Measurements from ENCODE around the gene GATB.

Gene GATB

GRCh38 chr4:151692443-151692782 lies 68.4 kb downstream of the GATB start:
- DNase-seq: no peak

GRCh38 chr4:151691639-151692442 lies 69.0 kb downstream of the GATB start:
- no peak for DNase-seq

- no peak for DNase-seq
These were observed 69.9 kb downstream of the GATB start for GRCh38 chr4:151690876-151691275.

GRCh38 chr4:151690164-151690870 lies 70.5 kb downstream of the GATB start:
- DNase-seq: no peak

- DNase-seq: no peak
These were observed 71.4 kb downstream of the GATB start for GRCh38 chr4:151689211-151689991.

- DNase-seq: no peak
These were observed 72.1 kb downstream of the GATB start for GRCh38 chr4:151688785-151689043.

GRCh38 chr4:151688003-151688784 lies 72.6 kb downstream of the GATB start:
- no peak for DNase-seq

GRCh38 chr4:151687021-151687640 lies 73.7 kb downstream of the GATB start:
- DNase-seq: no peak

- DNase-seq: no peak
These were observed 75.5 kb downstream of the GATB start for GRCh38 chr4:151685303-151685702.

GRCh38 chr4:151681085-151681484 lies 79.7 kb downstream of the GATB start:
- DNase-seq: no peak

- DNase-seq: no peak
These were observed 81.6 kb downstream of the GATB start for GRCh38 chr4:151679231-151679630.

- peak; percentile 10 for DNase-seq
These were observed 82.5 kb downstream of the GATB start for GRCh38 chr4:151678048-151678872.

GRCh38 chr4:151677193-151677592 lies 83.6 kb downstream of the GATB start:
- no peak for DNase-seq

- DNase-seq: no peak
These were observed 84.5 kb downstream of the GATB start for GRCh38 chr4:151676301-151676700.

GRCh38 chr4:151675411-151675971 lies 85.3 kb downstream of the GATB start:
- DNase-seq: no peak

- no peak for DNase-seq
These were observed 85.9 kb downstream of the GATB start for GRCh38 chr4:151674804-151675391.

GRCh38 chr4:151673908-151674520 lies 86.8 kb downstream of the GATB start:
- no peak for DNase-seq

GRCh38 chr4:151672996-151673395 lies 87.8 kb downstream of the GATB start:
- DNase-seq: no peak

- DNase-seq: no peak
These were observed 89.2 kb downstream of the GATB start for GRCh38 chr4:151671541-151672059.

GRCh38 chr4:151670843-151671242 lies 90.0 kb downstream of the GATB start:
- DNase-seq: no peak
